HCT116 (cell line): ENCODE data around the gene PTPN22. TPM values are rescaled to one million over a fixed set of nuclear protein-coding genes. Genes with fewer than 3 reads are reported as not detected.

Experiments used
- ATAC-seq: fragments of 200-7000 bp; cut with Tn5 transposase; 2 replicates; pipeline ENCODE4 v1.9.1; 2020; ENCODE audit warnings: mild to moderate bottlenecking, moderate library complexity
- Bru-seq: library from RNA; stranded (reverse); fragments of 400-500 nt; gene quantifications from one replicate; lab custom pipeline; 2021; lab: Mats Ljungman, UMichigan
- BruChase-seq, 2 experiments: library from RNA; stranded (reverse); fragments of 400-500 nt; gene quantifications; one replicate each; lab custom pipeline; 2021; lab: Mats Ljungman, UMichigan
- BruUV-seq: library from RNA; stranded (reverse); fragments of 400-500 nt; replicated peaks from 2 replicates; lab custom pipeline; 2021; lab: Mats Ljungman, UMichigan
- CTCF ChIA-PET: fragments of 300-600 bp; sonication (Branson Sonifier 250); formaldehyde crosslinking; loops from one replicate; lab custom pipeline; 2021; ENCODE audit warnings: antibody characterized with exemption; lab: Charles Lee
- POLR2A ChIA-PET: fragments of 300-600, 350-600 bp; sonication (Branson Sonifier 250); formaldehyde crosslinking; loops from one replicate; lab custom pipeline; 2021; ENCODE audit warnings: antibody characterized with exemption; lab: Charles Lee
- RAD21 ChIA-PET, 2 experiments: fragments of 300-600 bp; sonication (Branson Sonifier 250); formaldehyde crosslinking; loops; one replicate each; lab custom pipeline; 2023; ENCODE audit warnings: low total read pairs in 2 of 2; ENCODE audit not compliant: uncharacterized antibody in 2 of 2, unreplicated experiment in 2 of 2, low non-redundant PET in 1 of 2; lab: Charles Lee
- DNase-seq: peaks from one replicate; pipeline ENCODE4 v3.0.0-alpha.2; 2010; ENCODE audit warnings: low read depth, low spot score
- H2AFZ ChIP-seq: fragments of 200-600 bp; shearing (Covaris generic), sonication (generic); 2 replicates; pipeline ENCODE4 v1.6.1; 2017; ENCODE audit warnings: low read depth, mixed run types, mixed read lengths, antibody characterized with exemption, low read length; ENCODE audit not compliant: poor library complexity, severe bottlenecking
- H3K27ac ChIP-seq: 2 replicates; pipeline ENCODE4 v1.5.1; 2012; ENCODE audit warnings: low read depth, low read length
- H3K27me3 ChIP-seq: fragments of 200-600 bp; sonication (generic); 2 replicates; pipeline ENCODE4 v1.6.1; 2016; ENCODE audit warnings: mixed run types, low read length, mixed read lengths; ENCODE audit not compliant: insufficient read depth
- H3K36me3 ChIP-seq, 2 experiments: fragments of 200-500 bp in 1 of 2; fragments of 200-600 bp in 1 of 2; sonication (Bioruptor generic) in 1 of 2; sonication (generic) in 1 of 2; 2 replicates each; pipeline versions ENCODE4 v1.5.1 to v1.6.1; 2014 to 2016; ENCODE audit warnings: low read length in 2 of 2, inconsistent platforms in 1 of 2, mixed read lengths in 1 of 2, mixed run types in 1 of 2; ENCODE audit not compliant: insufficient read depth in 2 of 2, control insufficient read depth in 1 of 2
- H3K4me1 ChIP-seq, 2 experiments: fragments of 200-600 bp in 1 of 2; sonication (generic) in 1 of 2; 2 replicates each; pipeline versions ENCODE4 v1.5.1 to v1.6.1; 2012 to 2017; ENCODE audit warnings: low read length in 2 of 2, inconsistent platforms in 1 of 2, mild to moderate bottlenecking in 1 of 2, mixed read lengths in 1 of 2, mixed run types in 1 of 2, moderate library complexity in 1 of 2; ENCODE audit not compliant: insufficient read depth in 2 of 2, control insufficient read depth in 1 of 2
- H3K4me2 ChIP-seq: fragments of 200-600 bp; sonication (generic); 2 replicates; pipeline ENCODE4 v1.6.1; 2017; ENCODE audit warnings: mixed run types, low read length, mixed read lengths
- H3K4me3 ChIP-seq, 2 experiments: fragments of 200-600 bp in 1 of 2; sonication (generic) in 1 of 2; replicated peaks in 1 of 2; 2 replicates each; pipeline ENCODE4 v1.5.1; 2011 to 2016; ENCODE audit warnings: low read length in 2 of 2, control low read depth in 1 of 2, low read depth in 1 of 2, mild to moderate bottlenecking in 1 of 2, mixed read lengths in 1 of 2, mixed run types in 1 of 2
- H3K79me2 ChIP-seq: fragments of 200-600 bp; sonication (generic); 2 replicates; pipeline ENCODE4 v1.6.1; 2017; ENCODE audit warnings: mild to moderate bottlenecking, mixed run types, low read length, moderate library complexity, mixed read lengths; ENCODE audit not compliant: insufficient read depth
- H3K9ac ChIP-seq: fragments of 200-600 bp; sonication (generic); 2 replicates; pipeline ENCODE4 v1.6.1; 2016; ENCODE audit warnings: low read length, mixed read lengths
- H3K9me2 ChIP-seq: fragments of 200-600 bp; sonication (generic), shearing (Covaris generic); 2 replicates; pipeline ENCODE4 v1.6.1; 2017; ENCODE audit warnings: mixed run types, mild to moderate bottlenecking, moderate library complexity; ENCODE audit not compliant: insufficient read depth
- H3K9me3 ChIP-seq, 2 experiments: fragments of 200-500 bp in 1 of 2; fragments of 200-600 bp in 1 of 2; sonication (Bioruptor generic) in 1 of 2; sonication (generic) in 1 of 2; 2 replicates each; pipeline ENCODE4 v1.6.1; 2014 to 2017; ENCODE audit warnings: low read length in 2 of 2, mixed read lengths in 2 of 2, inconsistent platforms in 1 of 2, low read depth in 1 of 2, mild to moderate bottlenecking in 1 of 2, mixed run types in 1 of 2, moderate library complexity in 1 of 2; ENCODE audit not compliant: control insufficient read depth in 1 of 2, insufficient read depth in 1 of 2
- H4K20me1 ChIP-seq: fragments of 200-600 bp; sonication (generic), shearing (Covaris generic); 2 replicates; pipeline ENCODE4 v1.6.1; 2017; ENCODE audit warnings: mixed run types, mild to moderate bottlenecking, moderate library complexity; ENCODE audit not compliant: insufficient read depth
- CBX3 ChIP-seq: IDR thresholded peaks from 2 replicates; pipeline ENCODE4 v1.6.1; 2012; ENCODE audit warnings: low read depth
- CEBPB ChIP-seq: IDR thresholded peaks from 2 replicates; pipeline ENCODE4 v1.6.1; 2012; ENCODE audit warnings: low read depth
- EZH2 ChIP-seq: fragments of 200-600 bp; sonication (generic); IDR thresholded peaks from 2 replicates; pipeline ENCODE4 v1.6.1; 2017; ENCODE audit warnings: antibody characterized with exemption, mixed run types
- JUND ChIP-seq: IDR thresholded peaks from 2 replicates; pipeline ENCODE4 v1.6.1; 2012
- POLR2A ChIP-seq: IDR thresholded peaks from 2 replicates; pipeline ENCODE4 v1.7.0; 2011; ENCODE audit warnings: borderline replicate concordance; ENCODE audit not compliant: insufficient read depth, insufficient read length; ENCODE audit errors: extremely low read depth
- POLR2AphosphoS5 ChIP-seq: IDR thresholded peaks from 2 replicates; pipeline ENCODE4 v1.6.1; 2011; ENCODE audit warnings: mild to moderate bottlenecking, low read depth, low read length, moderate library complexity
- RAD21 ChIP-seq: IDR thresholded peaks from 2 replicates; pipeline ENCODE4 v1.6.1; 2012; ENCODE audit warnings: low read depth, mild to moderate bottlenecking
- SIN3A ChIP-seq: IDR thresholded peaks from 2 replicates; pipeline ENCODE4 v1.6.1; 2012; ENCODE audit warnings: low read depth
- SP1 ChIP-seq: IDR thresholded peaks from 2 replicates; pipeline ENCODE4 v1.6.1; 2012; ENCODE audit warnings: low read depth
- TCF7L2 ChIP-seq: IDR thresholded peaks from 2 replicates; pipeline ENCODE4 v1.7.0; 2011; ENCODE audit warnings: borderline replicate concordance, inconsistent platforms; ENCODE audit not compliant: insufficient read depth, insufficient read length; ENCODE audit errors: extremely low read depth
- YY1 ChIP-seq: IDR thresholded peaks from 2 replicates; pipeline ENCODE4 v1.6.1; 2011; ENCODE audit warnings: low read length, low read depth, moderate library complexity, mild to moderate bottlenecking; ENCODE audit not compliant: insufficient replicate concordance; ENCODE audit errors: extremely low read depth
- ZFX ChIP-seq: fragments of 450-650 bp; IDR thresholded peaks from 2 replicates; pipeline ENCODE4 v1.6.1; 2017
- intact Hi-C: fragments of 100-400 bp; cut with micrococcal nuclease; formaldehyde crosslinking; loops from 2 replicates; pipeline ENCODE4 v1.10.0; 2022
- long read RNA-seq: library from polyadenylated mRNA; unstranded; transcript quantifications from one replicate; pipeline ENCODE4 v2.0.0, GENCODE V29; 2021; ENCODE audit not compliant: unreplicated experiment
- polyA plus RNA-seq: library from polyadenylated mRNA; unstranded; fragments of >200 nt; gene quantifications from 2 replicates; pipeline ENCODE4 v1.2.1, GENCODE V29; 2012; ENCODE audit warnings: missing spikeins
- total RNA-seq: library from RNA; stranded (reverse); gene quantifications from one replicate; pipeline ENCODE4 v1.2.1, GENCODE V29; 2021; ENCODE audit not compliant: unreplicated experiment
- TF ChIP-seq, protein P1 (sequence below): IDR thresholded peaks from 2 replicates; pipeline ENCODE4 v1.6.1; 2012
- TF ChIP-seq, protein P2 (sequence below): IDR thresholded peaks from 2 replicates; pipeline ENCODE4 v1.6.1; 2011; ENCODE audit warnings: mild to moderate bottlenecking, low read length, moderate library complexity; ENCODE audit not compliant: insufficient replicate concordance; ENCODE audit errors: extremely low read depth
- TF ChIP-seq, protein P3 (sequence below), 3 experiments: fragments of 200-600 bp in 1 of 3; sonication (generic) in 1 of 3; IDR thresholded peaks in 2 of 3; conservative IDR thresholded peaks in 1 of 3; 2 replicates each; pipeline ENCODE4 v1.5.1; 2012 to 2017; ENCODE audit warnings: low read depth in 2 of 3, low read length in 2 of 3, antibody characterized with exemption in 1 of 3, borderline replicate concordance in 1 of 3, control low read depth in 1 of 3, mild to moderate bottlenecking in 1 of 3, mixed read lengths in 1 of 3, mixed run types in 1 of 3, moderate library complexity in 1 of 3; ENCODE audit not compliant: insufficient read depth in 1 of 3

Gene PTPN22
- 0.17 TPM for total RNA-seq
- polyA plus RNA-seq = 0.08 TPM in 1 of 2 replicates, not detected in the other
- percentile 15 among the genes with signal in this experiment for Bru-seq, nascent RNA
- percentile 16 among the genes with signal in this experiment for BruChase-seq, experiment 1, labeled RNA remaining after a 6-hour chase
- percentile 18 among the genes with signal in this experiment for BruChase-seq, experiment 2, labeled RNA remaining after a 2-hour chase
- long read RNA-seq = 0 reads

DNA sequence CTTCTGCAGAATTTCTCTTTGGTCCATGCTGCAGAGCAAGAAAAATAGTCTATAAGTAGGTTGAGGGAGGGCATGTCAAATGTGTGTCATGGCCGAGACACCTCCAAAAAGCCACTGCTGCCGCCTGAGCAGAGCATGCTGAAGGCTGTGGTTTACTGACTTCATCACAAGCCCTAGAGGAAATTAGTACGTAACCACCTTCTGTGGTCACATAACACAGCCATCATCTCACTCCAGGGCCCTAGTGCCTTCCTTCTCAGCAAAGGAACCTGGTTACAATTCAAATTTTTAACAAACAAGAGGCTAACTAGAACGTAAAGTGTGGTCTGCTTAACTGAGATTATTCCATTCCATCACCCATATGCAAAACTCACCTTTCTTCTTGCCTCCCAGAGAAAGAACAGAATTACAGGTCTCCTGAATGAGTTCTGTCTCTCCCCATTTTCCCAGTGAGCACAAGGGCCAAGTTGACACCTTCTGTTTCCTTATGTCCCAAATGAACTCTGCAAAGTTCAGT, at the start of gene PTPN22:
Gene PTPN22 (minus strand): TSS at position 116 of the 517 bp plus-strand sequence.
- no peaks in the 10 kb centered on the region for H3K9me2 ChIP-seq
- DNase-seq (no peak), ATAC-seq (no peak)
- no peak within 1 kb of the TSS for H3K4me2 ChIP-seq
- TF ChIP-seq, protein P1, sequence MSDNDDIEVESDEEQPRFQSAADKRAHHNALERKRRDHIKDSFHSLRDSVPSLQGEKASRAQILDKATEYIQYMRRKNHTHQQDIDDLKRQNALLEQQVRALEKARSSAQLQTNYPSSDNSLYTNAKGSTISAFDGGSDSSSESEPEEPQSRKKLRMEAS = 0 out of 2 replicates have a peak, but pooled peaks have one; percentile 11
- no peak for TF ChIP-seq RAD21
- ChIA-PET RAD21 (no interaction called here), CTCF (no interaction called here), POLR2A (no interaction called here)
- intact Hi-C loops = no loop called here
- no peak within 1 kb of the TSS for H3K27ac ChIP-seq
- no peaks in the 10 kb centered on the region for H3K36me3 ChIP-seq
- no TSS peak for BruUV-seq
- no peak within 1 kb of the TSS for H3K4me3 ChIP-seq
- peak within 1 kb of the TSS; percentile 13 for H2AFZ ChIP-seq
- peaks cover 0 to 7% of the 10 kb centered on the region in 2 experiments; a peak in 1 of 4 replicates for H3K4me1 ChIP-seq
- H4K20me1 ChIP-seq = no peaks in the 10 kb centered on the region
- H3K27me3 ChIP-seq = no peaks in the 10 kb centered on the region
- H3K9me3 ChIP-seq = no peaks in the 10 kb centered on the region
- no peaks in the 10 kb centered on the region for H3K79me2 ChIP-seq
- H3K9ac ChIP-seq = no peak within 1 kb of the TSS

GRCh38 chr1:113918243-113918642, 46.7 kb upstream of the PTPN22 start:
- BruUV-seq = no TSS peak
- Histone ChIP-seq H3K36me3 (no peaks in the 10 kb centered on the region), H2AFZ (no peak overlapping the region), H3K4me1 (no peaks in the 10 kb centered on the region), H3K27me3 (no peaks in the 10 kb centered on the region), H3K9me2 (no peaks in the 10 kb centered on the region), H3K27ac (no peak overlapping the region), H3K4me2 (no peak overlapping the region), H4K20me1 (no peaks in the 10 kb centered on the region), H3K9me3 (no peaks in the 10 kb centered on the region), H3K4me3 (no peak overlapping the region), H3K79me2 (no peaks in the 10 kb centered on the region), H3K9ac (no peak overlapping the region)
- intact Hi-C loops = no loop called here
- ChIA-PET CTCF (no interaction called here), POLR2A (no interaction called here), RAD21 (no interaction called here)
- ATAC-seq = no peak
- no peak for DNase-seq
- TF ChIP-seq, protein P2, sequence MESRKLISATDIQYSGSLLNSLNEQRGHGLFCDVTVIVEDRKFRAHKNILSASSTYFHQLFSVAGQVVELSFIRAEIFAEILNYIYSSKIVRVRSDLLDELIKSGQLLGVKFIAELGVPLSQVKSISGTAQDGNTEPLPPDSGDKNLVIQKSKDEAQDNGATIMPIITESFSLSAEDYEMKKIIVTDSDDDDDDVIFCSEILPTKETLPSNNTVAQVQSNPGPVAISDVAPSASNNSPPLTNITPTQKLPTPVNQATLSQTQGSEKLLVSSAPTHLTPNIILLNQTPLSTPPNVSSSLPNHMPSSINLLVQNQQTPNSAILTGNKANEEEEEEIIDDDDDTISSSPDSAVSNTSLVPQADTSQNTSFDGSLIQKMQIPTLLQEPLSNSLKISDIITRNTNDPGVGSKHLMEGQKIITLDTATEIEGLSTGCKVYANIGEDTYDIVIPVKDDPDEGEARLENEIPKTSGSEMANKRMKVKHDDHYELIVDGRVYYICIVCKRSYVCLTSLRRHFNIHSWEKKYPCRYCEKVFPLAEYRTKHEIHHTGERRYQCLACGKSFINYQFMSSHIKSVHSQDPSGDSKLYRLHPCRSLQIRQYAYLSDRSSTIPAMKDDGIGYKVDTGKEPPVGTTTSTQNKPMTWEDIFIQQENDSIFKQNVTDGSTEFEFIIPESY = no peak
- TF ChIP-seq ZFX = no peak
- TF ChIP-seq, protein P3, sequence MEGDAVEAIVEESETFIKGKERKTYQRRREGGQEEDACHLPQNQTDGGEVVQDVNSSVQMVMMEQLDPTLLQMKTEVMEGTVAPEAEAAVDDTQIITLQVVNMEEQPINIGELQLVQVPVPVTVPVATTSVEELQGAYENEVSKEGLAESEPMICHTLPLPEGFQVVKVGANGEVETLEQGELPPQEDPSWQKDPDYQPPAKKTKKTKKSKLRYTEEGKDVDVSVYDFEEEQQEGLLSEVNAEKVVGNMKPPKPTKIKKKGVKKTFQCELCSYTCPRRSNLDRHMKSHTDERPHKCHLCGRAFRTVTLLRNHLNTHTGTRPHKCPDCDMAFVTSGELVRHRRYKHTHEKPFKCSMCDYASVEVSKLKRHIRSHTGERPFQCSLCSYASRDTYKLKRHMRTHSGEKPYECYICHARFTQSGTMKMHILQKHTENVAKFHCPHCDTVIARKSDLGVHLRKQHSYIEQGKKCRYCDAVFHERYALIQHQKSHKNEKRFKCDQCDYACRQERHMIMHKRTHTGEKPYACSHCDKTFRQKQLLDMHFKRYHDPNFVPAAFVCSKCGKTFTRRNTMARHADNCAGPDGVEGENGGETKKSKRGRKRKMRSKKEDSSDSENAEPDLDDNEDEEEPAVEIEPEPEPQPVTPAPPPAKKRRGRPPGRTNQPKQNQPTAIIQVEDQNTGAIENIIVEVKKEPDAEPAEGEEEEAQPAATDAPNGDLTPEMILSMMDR (IDR thresholded peaks at IDR 0.05 in 2 of 3, conservative IDR thresholded peaks at IDR 0.05 in 1 of 3; ENCODE audit: borderline replicate concordance in 1 of 3, insufficient read depth in 1 of 3, low read depth in 2 of 3, low read length in 2 of 3) = no peak
- TF ChIP-seq POLR2AphosphoS5 = no peak
- no peak for TF ChIP-seq SP1
- TF ChIP-seq JUND = no peak
- TF ChIP-seq YY1 = no peak
- no peak for TF ChIP-seq TCF7L2
- no peak for TF ChIP-seq CEBPB
- TF ChIP-seq, protein P1 = no peak
- no peak for TF ChIP-seq CBX3
- TF ChIP-seq EZH2 = no peak
- TF ChIP-seq SIN3A = no peak
- TF ChIP-seq POLR2A = no peak
